ENCODE data around the gene NDST3.
A peak's percentile ranks its signal among the peaks of the same experiment; 100 is the strongest.

Gene NDST3

DNA sequence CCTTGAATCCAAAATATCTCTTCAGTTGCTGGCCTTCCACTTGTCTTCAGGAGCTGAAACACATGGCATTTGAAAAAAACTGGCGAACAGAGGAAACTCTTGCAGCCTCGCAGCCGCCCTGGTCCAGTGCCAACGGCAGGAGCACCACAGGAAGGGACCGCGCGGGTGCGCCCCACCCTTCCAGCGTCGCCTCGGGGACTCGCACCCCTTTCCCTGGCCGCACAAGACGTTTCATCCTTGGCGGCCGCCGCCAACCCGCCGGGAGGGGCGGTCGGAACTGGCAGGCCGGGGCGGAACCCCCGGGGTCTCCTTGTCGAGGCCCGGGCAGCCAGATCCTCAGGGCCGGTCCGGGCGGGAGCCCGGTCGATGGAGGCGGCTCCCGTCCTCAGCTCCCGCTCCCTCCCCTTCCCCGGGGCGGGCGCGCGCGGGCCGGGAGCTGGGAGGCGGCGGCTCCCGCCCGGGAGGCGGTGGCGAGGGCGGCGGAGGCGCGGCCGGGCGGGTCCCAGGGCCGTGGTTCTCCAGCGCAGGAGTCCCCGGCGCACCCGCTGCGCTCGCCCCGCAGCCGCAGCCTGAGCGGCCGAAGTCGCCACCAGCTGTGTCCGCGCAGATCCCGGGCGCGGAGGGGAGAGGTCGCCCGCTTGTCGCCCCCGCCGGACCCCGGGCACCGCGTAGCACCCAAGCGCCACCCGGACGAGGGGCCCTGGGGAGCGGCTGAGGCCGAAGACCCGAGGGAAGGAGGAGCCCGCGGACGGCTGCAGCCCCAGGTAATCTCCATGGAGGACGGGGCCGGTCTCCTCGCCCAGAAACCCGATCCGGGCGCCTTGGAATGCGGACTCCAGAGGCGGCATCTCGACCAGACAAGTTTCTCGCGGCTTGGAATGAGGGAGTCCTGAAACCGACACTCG is 886 bp upstream of the NDST3 start:
- peak; percentile 43 to 67 for DNase-seq (ENCODE audit: low read depth in 1 of 2, low spot score in 1 of 2)
- TF ChIP-seq JUND (IDR thresholded peaks at IDR 0.05; ENCODE audit: low read depth) = no peak
- in situ Hi-C loops (cut with HindIII; ENCODE audit: low pct_unique_long_range_greater_than_20kb, low sequenced_read_pairs) = no loop called here

GRCh38 chr4:118035309-118035708 is 1.0 kb downstream of the NDST3 start:
- no peak for TF ChIP-seq JUND (IDR thresholded peaks at IDR 0.05; ENCODE audit: low read depth)
- in situ Hi-C loops (cut with HindIII; ENCODE audit: low pct_unique_long_range_greater_than_20kb, low sequenced_read_pairs) = no loop called here
- no peak for DNase-seq (ENCODE audit: low read depth in 1 of 2, low spot score in 1 of 2)

DNA sequence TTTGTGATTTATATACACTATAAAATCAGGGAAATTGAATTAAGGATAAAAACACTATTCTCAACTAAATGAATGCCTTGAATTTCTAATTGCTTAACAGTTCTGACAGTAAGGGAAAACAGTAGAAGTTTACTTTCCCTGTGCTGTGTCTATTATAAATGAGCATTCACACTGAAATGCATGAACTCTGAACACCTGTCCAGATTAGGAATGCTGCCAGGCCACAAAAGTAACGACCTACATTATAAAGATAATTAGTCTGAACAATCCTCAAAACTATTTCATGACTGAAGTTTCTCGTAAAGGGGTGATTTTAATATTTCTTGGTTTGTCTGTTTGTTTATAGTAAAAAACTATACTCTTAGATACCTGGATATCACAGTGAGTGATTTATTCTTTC is 2.0 kb downstream of the NDST3 start:
- no peak for DNase-seq (ENCODE audit: low read depth in 1 of 2, low spot score in 1 of 2)
- in situ Hi-C loops (cut with HindIII; ENCODE audit: low pct_unique_long_range_greater_than_20kb, low sequenced_read_pairs) = no loop called here

GRCh38 chr4:118037955-118038354 is 3.7 kb downstream of the NDST3 start:
- no peak for DNase-seq (ENCODE audit: low read depth in 1 of 2, low spot score in 1 of 2)
- in situ Hi-C loops (cut with HindIII; ENCODE audit: low pct_unique_long_range_greater_than_20kb, low sequenced_read_pairs) = no loop called here
- TF ChIP-seq JUND (IDR thresholded peaks at IDR 0.05; ENCODE audit: low read depth) = no peak

More for the DNA sequence above, 2.0 kb downstream of the NDST3 start:
- TF ChIP-seq JUND (IDR thresholded peaks at IDR 0.05; ENCODE audit: low read depth) = no peak

DNA sequence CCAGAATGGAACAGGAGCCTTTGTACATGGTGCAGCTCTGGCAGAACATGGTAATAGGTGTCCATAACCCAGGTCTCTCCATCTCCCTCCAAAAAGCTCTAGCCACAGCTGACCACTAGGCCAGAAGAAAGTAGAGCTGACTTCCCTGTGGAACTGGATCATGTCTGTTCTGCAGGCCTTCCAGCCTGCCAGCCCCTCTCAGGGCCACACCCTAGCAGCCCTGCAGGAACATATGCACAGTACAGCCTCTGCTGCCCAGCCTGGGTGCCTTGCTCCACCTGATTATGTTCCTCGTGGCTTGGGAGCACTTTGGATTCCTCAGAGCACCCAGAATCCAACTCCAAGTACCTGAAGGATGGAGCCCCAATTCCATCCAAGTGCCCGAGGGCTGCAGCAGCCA is 12.0 kb downstream of the NDST3 start:
- TF ChIP-seq JUND (IDR thresholded peaks at IDR 0.05; ENCODE audit: low read depth) = no peak
- DNase-seq (ENCODE audit: low read depth in 1 of 2, low spot score in 1 of 2) = no peak
- in situ Hi-C loops (cut with HindIII; ENCODE audit: low pct_unique_long_range_greater_than_20kb, low sequenced_read_pairs) = no loop called here

GRCh38 chr4:118047043-118047442 is 12.8 kb downstream of the NDST3 start:
- in situ Hi-C loops (cut with HindIII; ENCODE audit: low pct_unique_long_range_greater_than_20kb, low sequenced_read_pairs) = no loop called here
- no peak for DNase-seq (ENCODE audit: low read depth in 1 of 2, low spot score in 1 of 2)
- TF ChIP-seq JUND (IDR thresholded peaks at IDR 0.05; ENCODE audit: low read depth) = no peak

GRCh38 chr4:118058955-118059354 is 24.7 kb downstream of the NDST3 start:
- in situ Hi-C loops (cut with HindIII; ENCODE audit: low pct_unique_long_range_greater_than_20kb, low sequenced_read_pairs) = no loop called here
- no peak for TF ChIP-seq JUND (IDR thresholded peaks at IDR 0.05; ENCODE audit: low read depth)

DNA sequence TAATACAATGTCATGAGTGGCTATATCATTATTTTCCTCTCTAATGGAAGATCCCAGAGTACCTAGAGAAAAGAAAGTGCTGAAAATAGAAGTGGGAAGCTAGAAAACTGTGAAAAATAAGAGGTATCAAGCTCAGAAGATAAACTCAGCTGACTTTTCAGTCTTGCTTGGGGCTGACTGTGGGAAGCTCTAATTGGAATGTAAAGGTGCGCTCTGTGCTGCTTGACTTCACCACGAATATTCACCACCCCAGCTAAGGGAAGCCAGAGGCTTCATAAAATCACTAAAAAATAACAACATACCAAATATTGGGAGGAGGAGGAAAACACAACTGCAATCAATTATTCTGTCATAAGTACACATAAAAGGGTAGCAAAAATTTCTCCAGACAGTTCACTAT is 25.1 kb downstream of the NDST3 start:
- TF ChIP-seq JUND (IDR thresholded peaks at IDR 0.05; ENCODE audit: low read depth) = no peak
- in situ Hi-C loops (cut with HindIII; ENCODE audit: low pct_unique_long_range_greater_than_20kb, low sequenced_read_pairs) = no loop called here
- DNase-seq (ENCODE audit: low read depth in 1 of 2, low spot score in 1 of 2) = no peak

More at GRCh38 chr4:118058955-118059354, 24.7 kb downstream of the NDST3 start:
- no peak for DNase-seq (ENCODE audit: low read depth in 1 of 2, low spot score in 1 of 2)

- in situ Hi-C loops (cut with HindIII; ENCODE audit: low pct_unique_long_range_greater_than_20kb, low sequenced_read_pairs) = no loop called here
- TF ChIP-seq JUND (IDR thresholded peaks at IDR 0.05; ENCODE audit: low read depth) = no peak
- peak in 1 of 2 experiments; percentile 35 for DNase-seq (ENCODE audit: low read depth in 1 of 2, low spot score in 1 of 2)
Observed at GRCh38 chr4:118076958-118077766, 42.9 kb downstream of the NDST3 start.

- TF ChIP-seq JUND (IDR thresholded peaks at IDR 0.05; ENCODE audit: low read depth) = no peak
- in situ Hi-C loops (cut with HindIII; ENCODE audit: low pct_unique_long_range_greater_than_20kb, low sequenced_read_pairs) = no loop called here
- no peak for DNase-seq (ENCODE audit: low read depth in 1 of 2, low spot score in 1 of 2)
Observed at GRCh38 chr4:118077767-118078105, 43.5 kb downstream of the NDST3 start.

GRCh38 chr4:118081434-118081833 is 47.1 kb downstream of the NDST3 start:
- TF ChIP-seq JUND (IDR thresholded peaks at IDR 0.05; ENCODE audit: low read depth) = no peak
- in situ Hi-C loops (cut with HindIII; ENCODE audit: low pct_unique_long_range_greater_than_20kb, low sequenced_read_pairs) = no loop called here
- DNase-seq (ENCODE audit: low read depth in 1 of 2, low spot score in 1 of 2) = no peak

- in situ Hi-C loops (cut with HindIII; ENCODE audit: low pct_unique_long_range_greater_than_20kb, low sequenced_read_pairs) = no loop called here
- DNase-seq (ENCODE audit: low read depth in 1 of 2, low spot score in 1 of 2) = no peak
- TF ChIP-seq JUND (IDR thresholded peaks at IDR 0.05; ENCODE audit: low read depth) = no peak
Observed at GRCh38 chr4:118082182-118082581, 47.9 kb downstream of the NDST3 start.

GRCh38 chr4:118085700-118086099 is 51.4 kb downstream of the NDST3 start:
- TF ChIP-seq JUND (IDR thresholded peaks at IDR 0.05; ENCODE audit: low read depth) = no peak
- in situ Hi-C loops (cut with HindIII; ENCODE audit: low pct_unique_long_range_greater_than_20kb, low sequenced_read_pairs) = no loop called here
- no peak for DNase-seq (ENCODE audit: low read depth in 1 of 2, low spot score in 1 of 2)

Data from T47D (cell line).